ENCODE measurements around the gene NTNG2. TPM values are rescaled to one million over a fixed set of nuclear protein-coding genes. Genes with fewer than 3 reads are reported as not detected.
A peak's percentile ranks its signal among the peaks of the same experiment; 100 is the strongest.

Gene NTNG2
- total RNA-seq, 1 experiment from 2014 or later, result 6.0 TPM

DNA sequence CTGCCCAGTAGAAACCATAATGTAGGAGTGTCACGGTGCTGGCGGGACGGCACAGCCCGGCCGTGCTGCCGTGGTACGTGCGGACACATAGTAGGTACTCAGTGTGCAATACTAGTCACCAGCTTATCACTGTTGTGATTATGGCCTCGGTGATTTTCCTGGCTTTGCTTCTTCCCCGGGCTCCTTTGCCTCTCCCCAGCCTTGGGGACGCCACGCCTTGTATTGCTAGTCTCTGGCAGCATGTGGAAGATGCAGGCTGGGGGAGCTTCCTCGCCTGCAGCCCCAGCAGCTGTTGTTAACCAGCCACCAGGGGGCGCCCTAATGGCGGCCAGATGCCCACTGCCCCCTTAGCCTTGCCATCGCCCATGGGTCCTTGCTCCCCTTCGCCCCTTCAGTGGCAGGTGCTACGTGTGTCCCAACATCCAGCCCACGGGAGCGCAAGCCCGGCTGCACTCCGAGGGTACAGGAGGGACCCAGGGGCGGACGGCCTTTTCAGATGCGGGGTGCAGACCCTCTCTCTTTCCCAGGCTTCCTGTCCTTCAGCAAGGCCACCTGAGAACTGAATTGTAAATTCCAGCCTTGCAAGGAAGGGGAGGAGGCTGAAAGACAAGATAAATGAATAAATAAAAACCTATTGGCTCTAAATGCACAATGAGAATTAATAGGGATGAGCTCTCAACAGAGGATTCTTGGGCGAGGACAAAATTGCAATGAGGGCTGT is 8.0 kb downstream of the NTNG2 start:
- peaks cover 16% of the 10 kb centered on the region for H3K27me3 ChIP-seq (ENCODE audit: low read length)
- ATAC-seq, result peak; percentile 62
- ChIA-PET POLR2A (ENCODE audit: unreplicated experiment) (interaction anchor here (0.7 kb wide), 1 partner anchor 272 kb away, joined by 3 read pairs; no protein-coding TSS in a partner anchor), CTCF (interaction anchor here (0.6 to 2.7 kb wide), 2 partner anchors 67 to 642 kb away, joined by 4 to 26 read pairs; no protein-coding TSS in a partner anchor)
- intact Hi-C loops (cut with micrococcal nuclease), result loop anchor here (1.0 to 10.0 kb wide), 3 partner anchors 66 to 413 kb away; partner anchors contain the start of gene MED27
- BruUV-seq (replicated peaks), result no TSS peak
- no peaks in the 10 kb centered on the region for H3K79me2 ChIP-seq (ENCODE audit: low read length)
- peak; percentile 41 for DNase-seq
- no peak overlapping the region for H3K4me2 ChIP-seq (ENCODE audit: low read length)
- no peak overlapping the region for H3K27ac ChIP-seq (ENCODE audit: low read length)
- TF ChIP-seq, protein P1, sequence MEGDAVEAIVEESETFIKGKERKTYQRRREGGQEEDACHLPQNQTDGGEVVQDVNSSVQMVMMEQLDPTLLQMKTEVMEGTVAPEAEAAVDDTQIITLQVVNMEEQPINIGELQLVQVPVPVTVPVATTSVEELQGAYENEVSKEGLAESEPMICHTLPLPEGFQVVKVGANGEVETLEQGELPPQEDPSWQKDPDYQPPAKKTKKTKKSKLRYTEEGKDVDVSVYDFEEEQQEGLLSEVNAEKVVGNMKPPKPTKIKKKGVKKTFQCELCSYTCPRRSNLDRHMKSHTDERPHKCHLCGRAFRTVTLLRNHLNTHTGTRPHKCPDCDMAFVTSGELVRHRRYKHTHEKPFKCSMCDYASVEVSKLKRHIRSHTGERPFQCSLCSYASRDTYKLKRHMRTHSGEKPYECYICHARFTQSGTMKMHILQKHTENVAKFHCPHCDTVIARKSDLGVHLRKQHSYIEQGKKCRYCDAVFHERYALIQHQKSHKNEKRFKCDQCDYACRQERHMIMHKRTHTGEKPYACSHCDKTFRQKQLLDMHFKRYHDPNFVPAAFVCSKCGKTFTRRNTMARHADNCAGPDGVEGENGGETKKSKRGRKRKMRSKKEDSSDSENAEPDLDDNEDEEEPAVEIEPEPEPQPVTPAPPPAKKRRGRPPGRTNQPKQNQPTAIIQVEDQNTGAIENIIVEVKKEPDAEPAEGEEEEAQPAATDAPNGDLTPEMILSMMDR (conservative IDR thresholded peaks at IDR 0.05; ENCODE audit: low read depth, low read length), result peak; percentile 83
- TF ChIP-seq EZH2 (IDR thresholded peaks at IDR 0.05; ENCODE audit: low read length, unreplicated experiment), result no peak
- H3K4me3 ChIP-seq (ENCODE audit: low read length), result no peak overlapping the region
- no peaks in the 10 kb centered on the region for H3F3A ChIP-seq (ENCODE audit: low read length, unreplicated experiment)
- no peaks in the 10 kb centered on the region for H3K36me3 ChIP-seq (ENCODE audit: low read depth, low read length)
- no peaks in the 10 kb centered on the region for H3K9me3 ChIP-seq (ENCODE audit: low read length)
- H3K9me2 ChIP-seq (replicated peaks; ENCODE audit: low read length), result no peaks in the 10 kb centered on the region
- H3K4me1 ChIP-seq (ENCODE audit: insufficient read depth, low read length), result no peaks in the 10 kb centered on the region
- no peak overlapping the region for H3K9ac ChIP-seq (ENCODE audit: low read length)
- H4K20me1 ChIP-seq (ENCODE audit: low read length), result no peaks in the 10 kb centered on the region
- no peak overlapping the region for H2AFZ ChIP-seq (ENCODE audit: low read length)

DNA sequence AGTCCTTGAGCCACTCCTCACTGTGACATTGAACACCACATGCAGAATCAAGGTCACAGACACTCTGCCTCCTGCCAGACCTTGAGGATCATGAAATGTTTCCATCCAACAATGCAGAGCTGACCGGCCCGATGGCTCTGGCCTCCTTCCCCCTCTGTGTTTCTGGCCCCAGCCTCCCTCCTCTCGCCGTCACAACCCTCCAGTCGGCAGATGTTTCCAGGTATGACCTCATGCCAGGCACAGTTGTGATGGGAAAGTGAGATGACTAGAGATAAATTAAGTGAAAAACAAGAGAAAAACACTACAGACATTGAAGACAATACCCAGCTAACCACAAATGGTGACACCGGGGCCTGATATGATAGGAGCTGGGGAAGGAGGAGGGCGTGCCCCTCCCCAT is 9.8 kb downstream of the NTNG2 start:
- Histone ChIP-seq H2AFZ (ENCODE audit: low read length) (no peak overlapping the region), H3K79me2 (ENCODE audit: low read length) (no peaks in the 10 kb centered on the region), H3K27me3 (ENCODE audit: low read length) (no peaks in the 10 kb centered on the region), H3K36me3 (ENCODE audit: low read depth, low read length) (no peaks in the 10 kb centered on the region), H3K27ac (ENCODE audit: low read length) (no peak overlapping the region), H3K9me2 (replicated peaks; ENCODE audit: low read length) (no peaks in the 10 kb centered on the region), H4K20me1 (ENCODE audit: low read length) (no peaks in the 10 kb centered on the region), H3K9ac (ENCODE audit: low read length) (no peak overlapping the region), H3K4me3 (ENCODE audit: low read length) (no peak overlapping the region), H3F3A (ENCODE audit: low read length, unreplicated experiment) (no peaks in the 10 kb centered on the region), H3K4me2 (ENCODE audit: low read length) (no peak overlapping the region), H3K4me1 (ENCODE audit: insufficient read depth, low read length) (no peaks in the 10 kb centered on the region), H3K9me3 (ENCODE audit: low read length) (no peaks in the 10 kb centered on the region)
- intact Hi-C loops (cut with micrococcal nuclease), result no loop called here
- no peak for DNase-seq
- no TSS peak for BruUV-seq (replicated peaks)
- ATAC-seq, result no peak
- ChIA-PET POLR2A (ENCODE audit: unreplicated experiment) (no interaction called here), CTCF (interaction anchor here (2.7 kb wide), 1 partner anchor 65 kb away, joined by 26 read pairs; no protein-coding TSS in a partner anchor)
- TF ChIP-seq EZH2 (IDR thresholded peaks at IDR 0.05; ENCODE audit: low read length, unreplicated experiment) (no peak), EZH2phosphoT487 (IDR thresholded peaks at IDR 0.05; ENCODE audit: borderline replicate concordance, low read length) (no peak)
- TF ChIP-seq, protein P1 (conservative IDR thresholded peaks at IDR 0.05; ENCODE audit: low read depth, low read length), result no peak

DNA sequence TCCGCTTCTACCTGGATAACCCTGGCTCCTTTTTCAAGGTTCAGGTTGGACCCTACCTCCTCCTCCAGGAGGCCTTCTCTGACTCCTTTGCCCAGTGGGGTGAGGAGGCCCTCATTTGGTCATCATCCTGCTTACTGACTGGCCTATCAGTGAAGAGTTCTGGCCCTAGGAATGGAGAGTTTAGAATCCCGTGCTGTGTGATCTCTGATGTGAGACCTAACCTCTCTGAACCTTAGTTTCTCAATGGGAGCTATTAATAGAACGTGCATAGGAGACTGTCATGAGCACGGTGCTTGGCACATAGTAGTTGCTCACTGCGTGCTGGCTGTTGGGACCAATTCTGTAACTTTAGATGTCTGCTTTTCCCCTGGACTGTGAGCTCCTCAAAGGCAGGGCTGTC is 10.3 kb downstream of the NTNG2 start:
- Histone ChIP-seq H3K9me2 (replicated peaks; ENCODE audit: low read length) (no peaks in the 10 kb centered on the region), H4K20me1 (ENCODE audit: low read length) (no peaks in the 10 kb centered on the region), H3K4me3 (ENCODE audit: low read length) (no peak overlapping the region), H3K9me3 (ENCODE audit: low read length) (no peaks in the 10 kb centered on the region), H3K79me2 (ENCODE audit: low read length) (no peaks in the 10 kb centered on the region), H3K4me2 (ENCODE audit: low read length) (no peak overlapping the region), H3K27me3 (ENCODE audit: low read length) (no peaks in the 10 kb centered on the region), H3K9ac (ENCODE audit: low read length) (no peak overlapping the region), H2AFZ (ENCODE audit: low read length) (no peak overlapping the region), H3K4me1 (ENCODE audit: insufficient read depth, low read length) (no peaks in the 10 kb centered on the region), H3K36me3 (ENCODE audit: low read depth, low read length) (no peaks in the 10 kb centered on the region), H3F3A (ENCODE audit: low read length, unreplicated experiment) (no peaks in the 10 kb centered on the region), H3K27ac (ENCODE audit: low read length) (no peak overlapping the region)
- TF ChIP-seq EZH2phosphoT487 (IDR thresholded peaks at IDR 0.05; ENCODE audit: borderline replicate concordance, low read length), result no peak
- TF ChIP-seq, protein P1 (conservative IDR thresholded peaks at IDR 0.05; ENCODE audit: low read depth, low read length), result no peak
- no peak for TF ChIP-seq EZH2 (IDR thresholded peaks at IDR 0.05; ENCODE audit: low read length, unreplicated experiment)
- ChIA-PET CTCF (no interaction called here), POLR2A (ENCODE audit: unreplicated experiment) (no interaction called here)
- DNase-seq (no peak), ATAC-seq (no peak)
- BruUV-seq (replicated peaks), result no TSS peak
- intact Hi-C loops (cut with micrococcal nuclease), result no loop called here
